ENCODE measurements around the gene SERPINA5.

The SERPINA5 gene

GRCh38 chr14:94592457-94592856 is 11.2 kb downstream of the SERPINA5 start:
- no peak for TF ChIP-seq CREB1 (IDR thresholded peaks at IDR 0.05; ENCODE audit: low read depth)
- no peak for TF ChIP-seq FOXM1 (IDR thresholded peaks at IDR 0.05; ENCODE audit: borderline replicate concordance, low read depth)

GRCh38 chr14:94593376-94593748 is 12.1 kb downstream of the SERPINA5 start:
- no peak for TF ChIP-seq RAD21 (IDR thresholded peaks at IDR 0.05; ENCODE audit: low read depth)
- no peak for TF ChIP-seq EGR1 (IDR thresholded peaks at IDR 0.05)
- TF ChIP-seq USF1 (IDR thresholded peaks at IDR 0.05) = no peak
- TF ChIP-seq TAF1 (IDR thresholded peaks at IDR 0.05; ENCODE audit: low read depth) = no peak
- no peak for TF ChIP-seq TCF12 (IDR thresholded peaks at IDR 0.05; ENCODE audit: low read depth)
- no peak for TF ChIP-seq CREB1 (IDR thresholded peaks at IDR 0.05; ENCODE audit: low read depth)
- no peak for TF ChIP-seq YY1 (IDR thresholded peaks at IDR 0.05; ENCODE audit: low read depth)
- no peak for TF ChIP-seq EP300 (IDR thresholded peaks at IDR 0.05; ENCODE audit: borderline replicate concordance)
- no peak for TF ChIP-seq CEBPB (IDR thresholded peaks at IDR 0.05)
- TF ChIP-seq MAX (IDR thresholded peaks at IDR 0.05) = no peak
- TF ChIP-seq TEAD4 (IDR thresholded peaks at IDR 0.05) = no peak
- TF ChIP-seq NFIC (IDR thresholded peaks at IDR 0.05) = no peak
- TF ChIP-seq REST (IDR thresholded peaks at IDR 0.05; ENCODE audit: low read depth) = no peak
- TF ChIP-seq ZBTB7A (IDR thresholded peaks at IDR 0.05; ENCODE audit: low read depth) = no peak
- TF ChIP-seq FOXM1 (IDR thresholded peaks at IDR 0.05; ENCODE audit: borderline replicate concordance, low read depth) = no peak

GRCh38 chr14:94593749-94594431 is 12.7 kb downstream of the SERPINA5 start:
- TF ChIP-seq CREB1 (IDR thresholded peaks at IDR 0.05; ENCODE audit: low read depth) (no peak), TEAD4 (IDR thresholded peaks at IDR 0.05) (no peak), EP300 (IDR thresholded peaks at IDR 0.05; ENCODE audit: borderline replicate concordance) (no peak), USF1 (IDR thresholded peaks at IDR 0.05) (no peak), TCF12 (IDR thresholded peaks at IDR 0.05; ENCODE audit: low read depth) (no peak), YY1 (IDR thresholded peaks at IDR 0.05; ENCODE audit: low read depth) (no peak), EGR1 (IDR thresholded peaks at IDR 0.05) (no peak), RAD21 (IDR thresholded peaks at IDR 0.05; ENCODE audit: low read depth) (no peak), TAF1 (IDR thresholded peaks at IDR 0.05; ENCODE audit: low read depth) (no peak), NFIC (IDR thresholded peaks at IDR 0.05) (no peak), ZBTB7A (IDR thresholded peaks at IDR 0.05; ENCODE audit: low read depth) (no peak), CEBPB (IDR thresholded peaks at IDR 0.05) (no peak), FOXM1 (IDR thresholded peaks at IDR 0.05; ENCODE audit: borderline replicate concordance, low read depth) (no peak), MAX (IDR thresholded peaks at IDR 0.05) (no peak), REST (IDR thresholded peaks at IDR 0.05; ENCODE audit: low read depth) (no peak)

GRCh38 chr14:94594441-94594840 is 13.2 kb downstream of the SERPINA5 start:
- no peak for TF ChIP-seq REST (IDR thresholded peaks at IDR 0.05; ENCODE audit: low read depth)
- no peak for TF ChIP-seq USF1 (IDR thresholded peaks at IDR 0.05)
- no peak for TF ChIP-seq MAX (IDR thresholded peaks at IDR 0.05)
- TF ChIP-seq RAD21 (IDR thresholded peaks at IDR 0.05; ENCODE audit: low read depth) = no peak
- no peak for TF ChIP-seq EP300 (IDR thresholded peaks at IDR 0.05; ENCODE audit: borderline replicate concordance)
- no peak for TF ChIP-seq CEBPB (IDR thresholded peaks at IDR 0.05)
- TF ChIP-seq EGR1 (IDR thresholded peaks at IDR 0.05) = no peak
- no peak for TF ChIP-seq TAF1 (IDR thresholded peaks at IDR 0.05; ENCODE audit: low read depth)
- no peak for TF ChIP-seq ZBTB7A (IDR thresholded peaks at IDR 0.05; ENCODE audit: low read depth)

Data from Ishikawa (cell line).